ENCODE results near the gene SUMO4. TPM values are rescaled to one million over a fixed set of nuclear protein-coding genes. Genes with fewer than 3 reads are reported as not detected.
A peak's percentile ranks its signal among the peaks of the same experiment; 100 is the strongest.

The SUMO4 gene
- total RNA-seq, 2 experiments from 2014 or later, result 3.7 to 4.7 TPM

GRCh38 chr6:149387779-149388512 lies 12.1 kb upstream of the SUMO4 start:
- ChIA-PET POLR2A (interaction anchor here (0.9 kb wide), 1 partner anchor 52 kb away, joined by 3 read pairs; no protein-coding TSS in a partner anchor), CTCF (no interaction called here)
- intact Hi-C loops (cut with micrococcal nuclease), result no loop called here
- Mint-ChIP-seq H3K27ac (peak overlapping the region; percentile 67), H3K36me3 (ENCODE audit: low read depth) (peaks cover 77% of the 10 kb centered on the region), H3K27me3 (no peaks in the 10 kb centered on the region), H3K4me3 (no peak overlapping the region), H3K9me3 (peaks cover 20% of the 10 kb centered on the region), H3K4me1 (ENCODE audit: low read depth) (peaks cover 69% of the 10 kb centered on the region)
- ATAC-seq (no peak), DNase-seq (no peak)
- TF ChIP-seq, protein P1, sequence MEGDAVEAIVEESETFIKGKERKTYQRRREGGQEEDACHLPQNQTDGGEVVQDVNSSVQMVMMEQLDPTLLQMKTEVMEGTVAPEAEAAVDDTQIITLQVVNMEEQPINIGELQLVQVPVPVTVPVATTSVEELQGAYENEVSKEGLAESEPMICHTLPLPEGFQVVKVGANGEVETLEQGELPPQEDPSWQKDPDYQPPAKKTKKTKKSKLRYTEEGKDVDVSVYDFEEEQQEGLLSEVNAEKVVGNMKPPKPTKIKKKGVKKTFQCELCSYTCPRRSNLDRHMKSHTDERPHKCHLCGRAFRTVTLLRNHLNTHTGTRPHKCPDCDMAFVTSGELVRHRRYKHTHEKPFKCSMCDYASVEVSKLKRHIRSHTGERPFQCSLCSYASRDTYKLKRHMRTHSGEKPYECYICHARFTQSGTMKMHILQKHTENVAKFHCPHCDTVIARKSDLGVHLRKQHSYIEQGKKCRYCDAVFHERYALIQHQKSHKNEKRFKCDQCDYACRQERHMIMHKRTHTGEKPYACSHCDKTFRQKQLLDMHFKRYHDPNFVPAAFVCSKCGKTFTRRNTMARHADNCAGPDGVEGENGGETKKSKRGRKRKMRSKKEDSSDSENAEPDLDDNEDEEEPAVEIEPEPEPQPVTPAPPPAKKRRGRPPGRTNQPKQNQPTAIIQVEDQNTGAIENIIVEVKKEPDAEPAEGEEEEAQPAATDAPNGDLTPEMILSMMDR (IDR thresholded peaks at IDR 0.05), result no peak

DNA sequence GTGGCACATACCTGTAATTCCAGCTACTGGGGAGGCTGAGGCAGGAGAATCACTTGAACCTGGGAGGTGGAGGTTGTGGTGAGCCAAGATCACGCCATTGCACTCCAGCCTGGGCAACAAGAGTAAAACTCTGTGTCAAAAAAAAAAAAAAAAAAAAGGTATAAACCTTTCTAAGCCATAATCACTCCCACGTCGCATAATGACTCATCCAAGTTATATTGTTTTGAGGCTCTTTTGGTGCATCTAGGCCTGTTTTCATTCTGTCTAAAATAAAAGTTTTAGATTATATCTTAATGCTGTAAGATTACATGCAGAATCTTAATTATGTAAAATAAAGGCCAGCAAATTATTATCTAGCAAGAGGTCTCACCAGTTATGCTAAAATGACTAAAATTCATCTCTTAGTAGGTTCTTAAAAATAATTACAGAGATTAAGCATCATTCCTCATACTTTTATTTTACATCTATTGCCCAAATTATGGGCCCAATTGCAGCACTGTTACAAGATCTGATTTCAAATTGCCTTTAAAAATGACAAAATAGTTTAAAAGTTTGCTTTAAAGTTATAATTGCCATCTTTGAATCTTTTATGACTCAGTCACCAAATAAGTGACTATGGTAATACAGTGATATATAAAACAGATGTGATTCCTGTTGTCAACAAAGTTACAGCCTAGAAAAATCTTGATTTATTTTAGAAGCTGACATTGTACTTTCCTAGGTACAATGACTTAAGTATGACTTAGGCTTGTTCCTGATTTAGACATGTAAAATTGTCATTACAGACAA lies 10.4 kb upstream of the SUMO4 start:
- ATAC-seq, result no peak
- Mint-ChIP-seq H3K4me3 (no peak overlapping the region), H3K4me1 (ENCODE audit: low read depth) (peaks cover 69% of the 10 kb centered on the region), H3K27ac (no peak overlapping the region), H3K36me3 (ENCODE audit: low read depth) (peaks cover 74% of the 10 kb centered on the region), H3K27me3 (no peaks in the 10 kb centered on the region), H3K9me3 (peaks cover 18% of the 10 kb centered on the region)
- POLR2A ChIA-PET, result interaction anchor here (0.7 kb wide), 3 partner anchors 15 to 539 kb away, joined by 3 to 4 read pairs (median 3); no protein-coding TSS in a partner anchor
- DNase-seq, result no peak
- TF ChIP-seq, protein P1 (IDR thresholded peaks at IDR 0.05), result no peak
- CTCF ChIA-PET, result no interaction called here
- intact Hi-C loops (cut with micrococcal nuclease), result no loop called here

DNA sequence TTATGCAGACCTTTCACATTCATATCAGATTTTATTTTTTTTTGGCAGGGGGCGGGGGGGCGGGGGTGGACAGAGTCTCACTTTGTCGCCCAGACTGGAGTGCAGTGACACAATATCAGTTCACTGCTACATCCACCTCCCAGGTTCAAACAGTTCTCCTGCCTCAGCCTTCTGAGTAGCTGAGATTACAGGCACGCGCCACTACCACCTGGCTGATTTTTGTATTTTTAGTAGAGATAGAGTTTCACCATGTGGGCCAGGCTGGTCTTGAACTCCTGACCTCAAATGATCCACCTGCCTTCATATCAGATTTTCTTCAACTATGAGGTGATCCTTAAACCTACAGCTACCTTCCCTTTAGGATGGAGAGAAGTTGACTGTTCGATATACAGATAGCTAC lies 8.0 kb upstream of the SUMO4 start:
- TF ChIP-seq, protein P1 (IDR thresholded peaks at IDR 0.05), result no peak
- CTCF ChIA-PET, result interaction anchor here (0.8 to 1.4 kb wide), 4 partner anchors 11 to 122 kb away, joined by 3 to 4 read pairs (median 3); no protein-coding TSS in a partner anchor

DNA sequence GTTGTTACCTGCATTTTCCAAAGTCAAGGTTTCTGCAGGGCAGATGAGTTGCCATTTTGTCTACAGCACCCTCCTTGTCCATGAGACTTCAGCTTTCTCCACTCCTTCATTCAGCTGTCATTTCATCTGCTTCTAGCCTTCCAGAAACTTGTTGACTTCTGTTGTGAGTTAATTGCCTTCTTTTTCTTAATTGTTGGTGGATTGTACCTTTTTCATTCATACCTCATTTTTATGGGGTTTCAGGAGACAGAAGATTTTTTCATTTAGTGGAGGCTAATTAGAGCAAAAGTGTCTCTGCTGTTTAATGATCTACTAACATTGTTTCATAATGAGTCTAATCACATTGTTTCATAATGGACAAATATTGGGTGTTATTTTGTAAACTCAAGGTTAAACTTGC lies 7.5 kb upstream of the SUMO4 start:
- Mint-ChIP-seq H3K27me3 (no peaks in the 10 kb centered on the region), H3K36me3 (ENCODE audit: low read depth) (peaks cover 74% of the 10 kb centered on the region), H3K4me1 (ENCODE audit: low read depth) (peaks cover 61% of the 10 kb centered on the region), H3K9me3 (peaks cover 4% of the 10 kb centered on the region), H3K4me3 (no peak overlapping the region), H3K27ac (peak overlapping the region; percentile 32)
- ChIA-PET CTCF (interaction anchor here (1.0 to 1.4 kb wide), 2 partner anchors 39 to 121 kb away, joined by 3 to 4 read pairs; no protein-coding TSS in a partner anchor), POLR2A (interaction anchor here (0.6 to 1.4 kb wide), 3 partner anchors 8 to 75 kb away, joined by 3 to 6 read pairs (median 4); partner anchors contain the start of gene TAB2)
- no peak for ATAC-seq
- TF ChIP-seq, protein P1 (IDR thresholded peaks at IDR 0.05), result no peak
- DNase-seq, result no peak
- intact Hi-C loops (cut with micrococcal nuclease), result no loop called here

More for the DNA sequence above, 8.0 kb upstream of the SUMO4 start:
- H3K4me3 Mint-ChIP-seq, result no peak overlapping the region
- peaks cover 6% of the 10 kb centered on the region for H3K9me3 Mint-ChIP-seq
- H3K27me3 Mint-ChIP-seq, result no peaks in the 10 kb centered on the region
- POLR2A ChIA-PET, result interaction anchor here (0.8 to 1.4 kb wide), 3 partner anchors 17 to 74 kb away, joined by 3 to 4 read pairs (median 4); partner anchors contain the start of gene TAB2
- peak overlapping the region; percentile 32 for H3K27ac Mint-ChIP-seq
- no peak for DNase-seq
- no peak for ATAC-seq
- intact Hi-C loops (cut with micrococcal nuclease), result no loop called here
- peaks cover 76% of the 10 kb centered on the region for H3K36me3 Mint-ChIP-seq (ENCODE audit: low read depth)
- H3K4me1 Mint-ChIP-seq (ENCODE audit: low read depth), result peaks cover 62% of the 10 kb centered on the region

All from activated CD8-positive, alpha-beta T cell treated with anti-CD3 and anti-CD28 coated beads for 36 hours (primary cell).